PFSK-1 (cell line): ENCODE measurements around the gene SAP130.

Experiments used
- TAF1 ChIP-seq: IDR thresholded peaks from 2 replicates; pipeline ENCODE4 v1.6.1; 2012; ENCODE audit warnings: low read length, control low read depth, borderline replicate concordance; ENCODE audit not compliant: insufficient read depth
- TF ChIP-seq, protein P1 (sequence below), 2 experiments: IDR thresholded peaks; 2 replicates each; pipeline versions ENCODE4 v1.6.1 to v1.8.0; 2011 to 2012; ENCODE audit warnings: low read depth in 2 of 2, low read length in 2 of 2, control low read depth in 1 of 2, inconsistent platforms in 1 of 2, mild to moderate bottlenecking in 1 of 2, moderate library complexity in 1 of 2; ENCODE audit not compliant: insufficient read depth in 1 of 2

DNA sequence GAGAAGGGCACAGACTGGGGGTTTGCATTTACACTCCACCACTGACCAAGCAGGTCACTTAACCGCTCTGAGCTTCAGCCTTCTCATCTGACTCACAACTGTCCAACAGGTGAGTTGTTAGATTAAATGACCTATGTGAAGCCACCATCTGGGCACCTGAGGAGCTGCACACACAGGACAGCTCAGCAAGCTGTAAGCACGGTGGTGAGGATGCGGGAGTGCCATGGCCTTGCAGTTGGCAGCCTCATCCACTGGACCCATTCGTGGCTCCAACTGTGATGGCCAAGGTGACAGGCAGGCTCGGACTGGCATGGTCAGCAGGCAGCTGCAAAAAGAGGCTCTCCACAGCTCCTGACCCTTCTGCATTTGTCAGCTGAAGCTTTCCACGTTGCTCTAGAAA, 118.8 kb downstream of the SAP130 start:
- TF ChIP-seq TAF1, result no peak
- TF ChIP-seq, protein P1, sequence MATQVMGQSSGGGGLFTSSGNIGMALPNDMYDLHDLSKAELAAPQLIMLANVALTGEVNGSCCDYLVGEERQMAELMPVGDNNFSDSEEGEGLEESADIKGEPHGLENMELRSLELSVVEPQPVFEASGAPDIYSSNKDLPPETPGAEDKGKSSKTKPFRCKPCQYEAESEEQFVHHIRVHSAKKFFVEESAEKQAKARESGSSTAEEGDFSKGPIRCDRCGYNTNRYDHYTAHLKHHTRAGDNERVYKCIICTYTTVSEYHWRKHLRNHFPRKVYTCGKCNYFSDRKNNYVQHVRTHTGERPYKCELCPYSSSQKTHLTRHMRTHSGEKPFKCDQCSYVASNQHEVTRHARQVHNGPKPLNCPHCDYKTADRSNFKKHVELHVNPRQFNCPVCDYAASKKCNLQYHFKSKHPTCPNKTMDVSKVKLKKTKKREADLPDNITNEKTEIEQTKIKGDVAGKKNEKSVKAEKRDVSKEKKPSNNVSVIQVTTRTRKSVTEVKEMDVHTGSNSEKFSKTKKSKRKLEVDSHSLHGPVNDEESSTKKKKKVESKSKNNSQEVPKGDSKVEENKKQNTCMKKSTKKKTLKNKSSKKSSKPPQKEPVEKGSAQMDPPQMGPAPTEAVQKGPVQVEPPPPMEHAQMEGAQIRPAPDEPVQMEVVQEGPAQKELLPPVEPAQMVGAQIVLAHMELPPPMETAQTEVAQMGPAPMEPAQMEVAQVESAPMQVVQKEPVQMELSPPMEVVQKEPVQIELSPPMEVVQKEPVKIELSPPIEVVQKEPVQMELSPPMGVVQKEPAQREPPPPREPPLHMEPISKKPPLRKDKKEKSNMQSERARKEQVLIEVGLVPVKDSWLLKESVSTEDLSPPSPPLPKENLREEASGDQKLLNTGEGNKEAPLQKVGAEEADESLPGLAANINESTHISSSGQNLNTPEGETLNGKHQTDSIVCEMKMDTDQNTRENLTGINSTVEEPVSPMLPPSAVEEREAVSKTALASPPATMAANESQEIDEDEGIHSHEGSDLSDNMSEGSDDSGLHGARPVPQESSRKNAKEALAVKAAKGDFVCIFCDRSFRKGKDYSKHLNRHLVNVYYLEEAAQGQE (IDR thresholded peaks at IDR 0.05; ENCODE audit: insufficient read depth in 1 of 2, low read depth in 2 of 2, low read length in 2 of 2), result no peak
